GM23338 (cell line): ENCODE data around the gene INTS13.

Experiments
- CTCF ChIP-seq, 2 experiments: fragments of 200-600 bp in 1 of 2; sonication (generic) in 1 of 2; conservative IDR thresholded peaks; 2 replicates each; pipeline versions ENCODE4 v1.5.1 to v1.6.1; 2016 to 2017; ENCODE audit warnings: antibody characterized with exemption in 2 of 2, low read depth in 2 of 2, mild to moderate bottlenecking in 2 of 2, moderate library complexity in 1 of 2
- JUNB ChIP-seq: IDR thresholded peaks from one replicate; pipeline ENCODE4 v1.6.1; 2016; ENCODE audit warnings: antibody characterized with exemption; ENCODE audit not compliant: unreplicated experiment
- REST ChIP-seq: IDR thresholded peaks from one replicate; pipeline ENCODE4 v1.6.1; 2018; ENCODE audit warnings: antibody characterized with exemption; ENCODE audit not compliant: unreplicated experiment
- ZNF114 ChIP-seq: fragments of 250-450 bp; sonication (Bioruptor Pico); IDR thresholded peaks from 2 replicates; pipeline ENCODE4 v1.5.0; 2020; ENCODE audit warnings: mild to moderate bottlenecking, moderate library complexity

DNA sequence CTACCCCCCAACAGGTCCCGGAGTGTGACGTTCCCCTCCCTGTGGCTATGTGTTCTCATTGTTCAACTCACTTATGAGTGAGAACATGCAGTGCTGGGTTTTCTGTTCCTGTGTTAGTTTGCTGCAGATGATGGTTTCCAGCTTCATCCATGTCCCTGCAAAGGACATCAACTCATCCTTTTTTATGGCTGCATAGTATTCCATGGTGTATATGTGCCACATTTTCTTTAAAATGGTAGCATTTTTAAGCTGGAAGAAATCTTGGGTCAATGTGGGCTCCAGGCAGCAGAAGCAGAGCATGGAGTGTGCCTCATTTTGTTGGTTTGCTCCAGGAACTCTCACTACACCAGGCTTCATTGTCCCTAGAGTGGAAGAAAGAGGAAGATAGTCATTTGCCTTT lies 57.2 kb downstream of the INTS13 start:
- TF ChIP-seq JUNB (no peak), CTCF (conservative IDR thresholded peaks at IDR 0.05; ENCODE audit: low read depth in 2 of 2) (no peak), ZNF114 (no peak), REST (no peak)
